Hematopoietic multipotent progenitor cell treated with erythropoietin and hydrocortisone succinate and interleukin-3 and kit ligand, for 6 days (in vitro differentiated cells): ENCODE measurements around the gene COX7C.
"Not testable (repeated sequence)": the region's sequence is repeated elsewhere in the genome, so short reads cannot be mapped to it uniquely, and the experiment has no call there.

Experiments used
- DNase-seq: peaks from one replicate; pipeline ENCODE4 v3.0.0-alpha.2; 2015

COX7C gene

GRCh38 chr5:86617756-86618576 lies at the start of gene COX7C:
Gene COX7C, plus strand, starts transcription at chr5:86617941. Its CDS starts 115 bp downstream, at chr5:86618056.
- peak; percentile 100 for DNase-seq

DNA sequence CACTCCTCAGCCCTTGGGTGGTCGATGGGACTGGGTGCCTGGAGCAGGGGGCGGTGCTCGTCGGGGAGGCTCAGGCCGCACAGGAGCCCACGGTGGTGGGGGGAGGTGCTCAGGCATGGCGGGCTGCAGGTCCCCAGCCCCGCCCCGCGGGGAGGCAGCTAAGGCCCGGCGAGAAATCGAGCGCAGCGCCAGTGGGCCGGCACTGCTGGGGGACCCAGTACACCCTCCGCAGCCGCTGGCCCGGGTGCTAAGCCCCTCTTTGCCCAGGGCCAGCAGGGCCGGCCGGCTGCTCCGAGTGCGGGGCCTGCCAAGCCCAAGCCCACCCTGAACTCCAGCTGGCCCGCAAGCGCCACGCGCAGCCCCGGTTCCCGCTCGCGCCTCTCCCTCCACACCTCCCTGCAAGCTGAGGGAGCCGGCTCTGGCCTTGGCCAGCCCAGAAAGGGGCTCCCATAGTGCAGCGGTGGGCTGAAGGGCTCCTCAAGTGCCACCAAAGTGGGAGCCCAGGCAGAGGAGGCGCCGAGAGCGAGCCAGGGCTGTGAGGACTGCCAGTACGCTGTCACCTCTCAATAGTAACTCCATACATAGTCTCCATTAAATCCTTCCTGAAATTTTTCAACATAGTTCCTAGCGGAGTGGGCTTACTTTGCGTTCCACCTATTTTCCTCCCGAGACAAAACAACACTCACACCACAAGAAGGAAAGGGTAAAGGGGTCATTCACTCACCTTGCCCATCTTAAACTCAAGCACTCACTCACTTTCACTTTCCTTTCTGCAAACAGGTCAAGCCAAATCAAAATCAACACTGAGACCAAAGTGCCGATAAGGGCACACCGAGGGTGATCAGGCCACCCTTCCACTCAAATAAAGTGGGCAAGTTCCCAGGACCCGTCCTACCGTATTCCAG lies 48.0 kb upstream of the COX7C start:
- not testable (repeated sequence) for DNase-seq

DNA sequence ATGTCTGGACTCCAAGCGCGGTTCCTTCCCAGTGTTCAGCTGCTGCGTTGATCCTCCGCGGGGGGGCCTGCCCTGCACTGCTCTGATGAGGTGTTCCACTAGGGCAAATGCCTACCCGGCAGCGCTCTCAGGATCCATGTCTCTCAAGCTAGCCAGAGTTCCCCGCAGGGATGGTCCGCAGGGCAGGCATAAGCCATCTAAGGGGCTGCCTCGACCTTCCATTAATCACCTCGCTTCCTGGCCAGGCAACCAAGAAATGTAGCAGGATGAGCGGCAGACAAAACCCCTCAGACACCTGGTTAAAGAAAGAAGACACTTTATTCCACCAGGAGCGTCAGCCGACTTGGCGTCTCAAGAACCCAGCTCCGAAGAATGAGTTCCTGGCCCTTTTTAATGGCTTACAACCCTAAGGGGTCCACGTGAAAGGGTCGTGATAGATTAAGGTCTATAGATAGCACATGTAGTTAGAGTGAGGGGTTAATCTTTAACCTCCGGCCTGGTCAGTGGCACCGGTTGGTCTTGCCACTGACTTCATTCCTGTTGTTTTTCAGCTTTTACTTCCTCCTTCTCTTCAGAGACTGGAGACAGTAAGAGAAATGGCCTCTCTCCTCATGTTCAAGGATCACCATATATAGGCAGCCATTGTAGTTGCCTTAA lies 47.2 kb upstream of the COX7C start:
- DNase-seq = no peak

DNA sequence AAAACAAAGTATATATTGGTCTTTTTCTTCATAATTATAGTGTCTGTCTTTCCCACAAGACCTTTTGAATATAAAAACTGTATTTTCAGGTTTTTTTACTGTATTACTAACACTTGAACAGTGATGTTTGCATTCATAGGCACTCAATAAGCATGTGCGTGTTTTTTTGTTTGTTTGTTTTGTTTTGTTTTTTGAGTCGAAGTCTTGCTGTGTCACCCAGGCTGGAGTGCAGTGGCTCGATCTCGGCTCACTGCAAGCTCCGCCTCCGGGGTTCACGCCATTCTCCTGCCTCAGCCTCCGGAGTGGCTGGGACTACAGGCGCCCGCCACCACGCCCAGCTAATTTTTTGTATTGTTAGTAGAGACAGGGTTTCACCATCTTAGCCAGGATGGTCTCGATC lies 46.6 kb upstream of the COX7C start:
- DNase-seq = not testable (repeated sequence)

DNA sequence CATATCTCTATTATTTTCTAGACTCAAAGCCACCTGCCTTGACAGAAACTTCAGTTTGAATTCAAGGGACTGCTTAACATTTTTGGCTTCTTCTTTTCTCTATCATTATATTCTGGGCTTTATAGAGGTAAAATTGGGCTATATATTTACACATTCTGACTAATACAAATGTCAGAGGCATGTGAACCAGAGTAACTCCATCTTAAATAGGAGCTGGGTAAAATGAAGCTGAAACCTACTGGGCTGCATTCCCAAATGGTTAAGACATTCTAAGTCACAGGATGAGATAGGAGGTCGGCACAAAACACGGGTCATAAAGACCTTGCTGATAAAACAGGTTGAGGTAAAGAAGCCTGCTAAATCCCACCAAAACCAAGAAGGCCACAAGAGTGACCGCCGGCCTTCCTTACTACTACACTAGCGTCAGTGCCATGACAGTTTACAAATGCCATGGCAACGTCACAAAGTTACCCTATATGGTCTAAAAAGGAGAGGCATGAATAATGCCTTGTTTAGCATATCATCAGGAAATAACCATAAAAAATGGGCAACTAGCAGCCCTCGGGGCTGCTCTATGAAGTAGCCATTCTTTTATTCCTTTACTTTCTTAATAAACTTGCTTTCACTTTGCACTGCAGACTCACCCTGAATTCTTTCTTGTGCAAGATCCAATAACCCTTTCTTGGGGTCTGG lies 44.8 kb upstream of the COX7C start:
- DNase-seq = no peak

- no peak for DNase-seq
Measured at GRCh38 chr5:86579502-86579901, 38.2 kb upstream of the COX7C start.

GRCh38 chr5:86596476-86596875 lies 21.3 kb upstream of the COX7C start:
- DNase-seq = no peak

- no peak for DNase-seq
Measured at GRCh38 chr5:86605881-86606280, 11.9 kb upstream of the COX7C start.

- no peak for DNase-seq
Measured at GRCh38 chr5:86613455-86613854, 4.3 kb upstream of the COX7C start.

GRCh38 chr5:86617309-86617755 lies 409 bp upstream of the COX7C start:
- no peak for DNase-seq

- peak; percentile 48 for DNase-seq
Measured at GRCh38 chr5:86623785-86624483, 6.2 kb downstream of the COX7C start.

- no peak for DNase-seq
Measured at GRCh38 chr5:86625148-86625547, 7.4 kb downstream of the COX7C start.

DNA sequence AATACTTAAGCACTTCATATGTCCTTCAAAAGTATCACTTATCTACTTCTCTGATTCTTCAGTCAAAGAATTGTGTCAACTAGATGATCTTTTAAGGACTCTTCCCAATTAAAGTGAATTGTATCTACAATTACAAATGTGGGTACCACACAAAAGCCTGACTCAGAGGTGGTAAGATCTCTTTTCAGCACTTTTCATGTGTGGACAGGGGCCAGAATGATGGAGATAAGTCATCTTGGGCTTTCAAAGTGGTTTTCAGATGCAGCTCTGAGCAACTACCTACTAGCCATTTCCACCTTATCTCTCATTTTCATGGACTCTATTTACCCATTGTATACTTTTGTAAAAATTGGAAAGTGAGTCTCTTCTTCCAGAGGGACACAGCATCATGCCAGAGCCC lies 8.4 kb downstream of the COX7C start:
- DNase-seq = no peak

GRCh38 chr5:86631165-86631564 lies 13.4 kb downstream of the COX7C start:
- DNase-seq = no peak

DNA sequence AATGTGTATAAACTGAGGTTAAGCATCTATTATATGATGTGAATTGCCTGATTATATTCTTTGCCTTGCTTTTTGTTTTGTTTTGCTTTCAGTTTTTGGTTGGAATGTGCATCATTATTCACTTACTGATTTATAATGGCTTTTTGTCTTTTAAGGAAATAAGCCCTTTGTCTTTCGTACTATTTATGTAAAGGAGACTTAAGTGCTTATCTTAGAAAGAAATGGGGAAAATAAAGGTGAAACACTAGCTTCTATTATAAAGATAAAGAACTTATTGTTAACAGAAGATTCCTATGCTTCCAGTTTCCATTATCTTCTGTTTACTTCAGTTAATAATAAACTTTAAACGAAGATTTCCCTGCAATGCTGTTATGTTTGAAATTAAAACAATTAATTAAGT lies 23.3 kb downstream of the COX7C start:
- no peak for DNase-seq

DNA sequence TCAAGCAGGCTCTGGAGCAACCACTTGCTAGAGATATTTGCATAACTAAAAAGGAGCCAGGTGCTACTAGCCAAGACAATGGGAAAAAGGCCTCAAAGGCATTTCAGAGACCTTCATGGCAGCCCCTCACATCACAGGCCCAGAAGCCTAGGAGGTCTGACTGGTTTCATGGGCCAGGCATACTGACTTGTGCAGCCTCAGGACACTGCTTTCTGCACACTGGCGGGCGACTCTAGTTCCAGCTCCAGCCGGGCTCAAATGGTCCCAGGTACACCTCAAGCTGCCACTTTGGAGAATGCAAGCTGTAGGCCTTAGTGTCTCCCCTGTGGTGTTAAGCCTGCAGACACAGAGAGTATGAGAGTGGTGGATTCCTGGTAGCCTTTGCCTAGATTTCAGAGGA lies 27.1 kb downstream of the COX7C start:
- DNase-seq = no peak

DNA sequence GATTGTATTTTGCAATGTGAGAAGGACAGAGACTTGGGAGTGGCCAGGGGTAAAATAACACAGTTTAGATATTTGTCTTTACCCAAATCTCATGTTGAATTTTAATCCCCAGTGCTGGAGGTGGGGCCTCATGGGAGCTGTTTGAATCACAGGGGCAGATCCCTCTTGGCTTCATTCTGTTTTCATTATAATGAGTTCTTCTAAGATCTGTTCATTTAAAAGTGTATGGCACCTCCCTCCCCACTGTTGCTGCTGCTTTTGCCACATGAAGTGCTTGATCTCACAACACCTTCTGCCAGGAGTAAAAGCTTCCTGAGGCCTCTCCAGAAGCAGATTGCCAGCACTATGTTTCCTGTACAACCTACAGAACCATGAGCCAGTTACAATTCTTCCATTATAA lies 28.1 kb downstream of the COX7C start:
- DNase-seq = no peak

DNA sequence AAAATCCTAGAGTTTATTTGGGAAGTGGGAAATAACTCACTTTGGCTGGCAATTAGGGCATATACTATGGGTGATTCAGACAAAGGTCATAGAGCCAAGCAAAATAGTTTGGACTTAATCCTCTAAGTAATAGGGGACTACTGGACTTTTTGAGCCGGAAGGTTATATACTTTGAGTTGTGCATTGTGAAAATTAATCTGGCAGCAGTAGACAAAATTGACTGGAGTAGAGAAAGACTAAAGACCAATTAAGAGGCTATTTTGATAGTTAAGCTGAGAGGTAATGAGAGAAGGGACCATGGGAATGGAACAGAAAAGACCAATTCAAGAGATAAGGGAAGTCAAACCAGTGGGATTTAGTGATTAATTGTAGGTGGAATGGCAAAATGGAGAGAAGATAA lies 28.9 kb downstream of the COX7C start:
- no peak for DNase-seq

DNA sequence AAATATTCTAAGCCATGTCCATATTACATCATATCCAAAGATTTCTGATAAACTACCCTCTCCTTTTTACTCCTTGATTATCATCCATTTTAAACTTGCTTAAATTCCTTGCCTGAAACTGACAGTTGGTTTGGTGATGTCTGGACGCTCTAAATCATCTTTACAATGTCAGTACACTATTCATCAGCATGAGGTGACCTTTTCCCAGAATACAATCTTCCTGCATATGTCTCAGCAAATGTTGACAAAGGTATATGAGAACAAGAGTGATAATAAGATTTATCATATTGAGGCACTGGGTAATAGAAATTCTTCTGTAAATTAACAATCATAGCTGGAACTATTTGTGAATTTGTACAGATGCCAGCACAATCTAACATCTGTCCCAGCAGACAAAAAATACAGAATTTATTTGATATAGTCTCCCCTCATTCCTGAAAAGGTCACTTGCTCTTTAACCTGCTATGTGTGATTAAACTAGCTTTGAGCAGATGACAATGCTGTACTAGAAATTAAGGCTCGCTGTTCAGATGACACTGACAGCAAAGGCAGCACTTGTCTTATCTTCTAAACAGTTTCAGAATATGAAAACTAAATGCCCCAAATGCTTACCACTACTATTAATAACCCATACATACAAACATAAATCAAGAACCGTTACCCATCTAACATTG lies 32.2 kb downstream of the COX7C start:
- no peak for DNase-seq

DNA sequence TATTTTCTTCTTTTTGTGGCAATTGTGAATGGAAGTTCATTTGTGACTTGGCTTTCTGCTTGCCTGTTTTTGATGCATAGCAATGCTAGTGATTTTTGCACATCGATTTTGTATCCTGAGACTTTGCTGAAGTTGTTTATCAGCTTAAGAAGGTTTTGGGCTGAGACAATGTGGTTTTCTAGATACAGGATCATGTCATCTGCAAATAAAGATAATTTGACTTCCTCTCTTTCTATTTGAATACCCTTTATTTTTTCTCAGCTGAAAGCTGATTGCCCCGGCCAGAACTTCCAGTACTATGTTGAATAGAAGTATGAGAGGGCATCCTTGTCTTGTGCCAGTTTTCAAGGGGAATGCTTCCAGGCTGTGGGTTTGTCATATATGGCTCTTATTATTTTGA lies 43.0 kb downstream of the COX7C start:
- DNase-seq = peak; percentile 24

GRCh38 chr5:86664173-86664572 lies 46.4 kb downstream of the COX7C start:
- DNase-seq = no peak
